MV-4-11 (cell line): ENCODE measurements around the gene S100A16.
"Not testable (repeated sequence)": the region's sequence is repeated elsewhere in the genome, so short reads cannot be mapped to it uniquely, and the experiment has no call there.

Source experiments
- DNase-seq: peaks from one replicate; lab custom pipeline; 2025; lab: John Stamatoyannopoulos, UW

Gene S100A16, protein sequence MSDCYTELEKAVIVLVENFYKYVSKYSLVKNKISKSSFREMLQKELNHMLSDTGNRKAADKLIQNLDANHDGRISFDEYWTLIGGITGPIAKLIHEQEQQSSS

DNA sequence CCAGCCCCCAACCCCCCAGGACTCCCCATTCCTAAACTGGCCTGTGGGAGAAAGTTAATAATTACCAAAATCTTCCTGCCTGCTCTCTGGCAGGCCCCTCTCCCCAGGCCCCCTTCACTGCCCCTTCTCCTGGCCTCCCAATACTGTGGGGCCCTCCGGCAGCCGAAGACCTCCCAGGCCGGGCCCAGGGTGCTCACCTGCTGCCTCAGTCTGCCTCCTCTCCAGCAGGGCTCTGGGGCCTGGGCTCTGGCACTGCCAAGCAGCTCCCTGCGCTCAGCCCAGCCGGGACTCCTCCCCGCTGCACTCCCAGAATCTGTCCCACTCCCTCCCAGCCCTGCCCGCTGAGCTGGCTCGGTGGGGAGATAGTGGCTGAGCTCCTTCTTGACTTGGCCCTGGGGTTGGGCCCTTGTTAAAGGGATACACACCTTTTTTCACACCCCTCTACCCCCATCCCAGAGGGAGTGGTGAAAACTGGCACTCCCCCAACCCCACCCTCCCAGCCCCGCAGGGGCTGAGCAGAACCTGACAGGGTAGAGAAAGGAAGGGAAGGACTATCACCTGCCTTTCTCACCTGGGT, at the start of gene S100A16:
Gene S100A16, minus strand, starts transcription at position 383 of the 577 bp plus-strand sequence. CDS start 4,986 bp downstream, outside the sequence.
- DNase-seq: no peak

DNA sequence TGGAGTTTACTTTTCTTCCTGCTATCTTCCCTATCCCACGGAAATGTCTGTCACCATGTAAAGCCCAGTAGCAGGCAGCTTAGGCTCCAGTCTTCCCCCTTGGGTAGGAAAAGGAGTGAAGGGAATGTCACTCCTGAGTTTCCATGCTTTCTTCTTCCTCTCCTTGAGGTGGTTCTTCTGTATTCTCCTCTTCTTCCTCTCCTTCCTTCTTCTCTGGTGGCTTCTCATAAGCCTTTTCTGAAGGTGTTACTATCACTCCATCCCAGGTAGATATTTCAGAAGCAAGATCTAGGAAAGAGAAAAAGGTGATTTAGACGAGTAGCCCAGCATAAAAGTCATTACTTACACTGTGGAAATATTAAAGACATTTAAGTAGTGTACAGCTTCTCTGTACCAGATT, 49.3 kb upstream of the S100A16 start:
- DNase-seq: no peak

DNA sequence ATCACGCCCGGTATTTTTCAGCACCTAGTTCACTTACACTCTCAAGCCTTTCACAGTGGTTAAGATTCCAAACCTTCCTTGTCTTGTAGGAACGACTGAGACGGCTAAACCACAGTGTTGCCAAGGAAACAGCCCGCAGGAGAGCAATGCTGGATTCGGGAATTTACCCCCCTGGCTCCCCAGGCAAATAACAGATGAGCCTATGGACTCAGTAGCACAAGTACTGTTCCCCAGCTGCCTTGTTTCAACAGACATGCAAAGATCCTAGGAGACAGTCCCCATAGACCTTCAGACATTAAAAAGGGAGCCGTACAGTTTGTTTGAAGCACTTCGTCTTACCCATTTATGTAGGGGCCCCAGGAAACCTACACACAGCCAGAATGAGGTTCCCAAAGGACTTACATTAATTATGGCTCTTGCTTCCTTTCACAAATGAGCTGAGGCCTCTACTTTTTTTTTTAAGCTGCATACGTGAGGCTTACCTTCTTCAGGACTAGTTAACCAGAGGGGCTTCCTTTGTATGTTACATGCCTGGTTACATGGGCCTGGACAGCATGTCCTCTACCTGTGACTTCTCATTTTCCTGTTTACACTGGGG, 48.3 kb upstream of the S100A16 start:
- DNase-seq: no peak

DNA sequence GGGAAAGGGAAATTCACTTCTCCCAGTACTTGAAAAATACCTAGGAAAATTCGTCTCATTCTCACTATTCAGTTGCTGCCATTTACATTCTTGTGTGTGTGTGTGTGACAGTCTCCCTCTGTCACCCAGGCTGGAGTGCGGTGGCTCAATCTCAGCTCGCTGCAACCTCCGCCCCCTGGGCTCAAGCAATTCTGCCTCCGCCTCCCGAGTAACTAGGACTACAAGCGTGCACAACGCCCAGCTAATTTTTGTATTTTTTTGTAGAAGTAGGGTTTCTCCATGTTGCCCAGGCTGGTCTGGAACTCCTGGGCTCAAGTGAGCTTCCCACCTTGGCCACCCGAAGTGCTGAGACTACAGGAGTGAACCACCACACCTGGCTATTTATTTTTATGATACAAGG, 46.7 kb upstream of the S100A16 start:
- DNase-seq: no peak

DNA sequence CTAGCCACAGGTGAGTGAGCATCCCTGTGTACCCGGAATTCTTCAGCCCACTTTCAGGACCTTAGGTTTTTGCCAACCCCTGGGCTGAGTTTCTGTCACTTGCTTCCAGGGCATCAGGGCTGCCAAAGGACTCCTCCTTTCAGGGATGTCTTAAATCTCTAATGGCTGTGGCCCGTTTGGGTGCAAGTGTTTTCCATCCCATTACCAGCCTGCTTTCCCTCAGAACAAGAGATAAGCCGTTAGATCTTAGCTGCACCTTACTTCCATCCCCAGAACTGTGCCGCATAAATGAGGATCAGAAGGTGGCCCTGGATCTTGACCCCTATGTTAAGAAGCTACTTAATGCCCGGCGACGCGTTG, 46.2 kb upstream of the S100A16 start:
- no peak for DNase-seq

DNA sequence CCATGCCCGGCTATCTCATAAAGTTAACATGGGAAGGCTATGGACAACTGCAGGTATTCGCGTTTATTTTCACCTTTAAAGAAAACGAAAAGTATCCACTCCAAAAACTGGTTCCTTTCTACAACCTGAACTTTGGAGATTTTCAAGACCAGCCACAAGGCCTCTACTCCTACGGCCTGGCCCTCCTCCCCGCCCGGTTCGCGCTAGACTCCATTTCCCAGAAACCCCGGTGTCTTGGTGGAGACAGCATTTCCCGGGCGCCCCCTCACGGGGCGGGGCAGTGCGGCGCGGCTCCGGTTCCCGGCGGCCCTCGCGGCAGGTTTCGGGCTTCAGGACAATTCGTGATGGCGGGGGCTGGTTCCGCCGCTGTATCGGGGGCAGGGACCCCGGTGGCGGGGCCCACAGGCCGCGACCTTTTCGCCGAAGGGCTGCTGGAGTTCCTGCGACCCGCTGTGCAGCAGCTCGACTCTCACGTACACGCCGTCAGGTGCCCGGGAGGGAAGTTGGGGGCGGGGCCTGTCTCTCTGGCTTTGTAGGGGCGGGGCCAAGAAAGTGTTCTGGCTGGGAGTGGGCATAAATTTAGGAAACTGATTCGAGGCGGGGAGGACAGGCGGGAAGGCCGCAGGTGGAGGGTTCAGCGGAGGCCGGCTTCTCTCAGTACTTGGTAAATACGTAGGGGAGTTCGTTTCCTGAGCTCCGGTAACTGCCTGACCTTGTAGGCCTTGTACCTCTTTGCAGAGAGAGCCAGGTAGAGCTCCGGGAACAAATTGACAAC, 45.6 kb upstream of the S100A16 start, which contains the start of gene SNAPIN:
Gene SNAPIN, plus strand, starts transcription at position 304 of the 775 bp plus-strand sequence. Its CDS starts 41 bp downstream, at position 345.
- DNase-seq: peak; percentile 86

DNA sequence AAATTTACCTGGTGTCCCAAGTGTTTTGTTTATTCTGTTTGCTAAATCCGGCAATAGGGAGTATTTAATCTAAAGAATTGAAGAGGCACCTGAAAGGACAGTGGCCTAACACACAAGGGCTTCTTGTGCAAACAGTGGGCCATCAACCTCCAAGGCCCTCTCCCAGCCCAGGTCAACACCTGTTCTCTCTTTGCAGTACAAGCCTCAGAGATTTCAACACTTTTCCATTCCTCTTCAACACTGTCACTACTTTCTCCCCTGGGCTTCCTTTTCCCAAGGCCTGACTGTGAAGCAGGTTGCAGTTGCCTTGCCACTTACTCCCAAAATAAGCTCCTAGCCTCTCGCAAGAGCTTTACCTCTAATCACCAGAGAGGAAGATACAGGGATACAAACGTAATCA, 42.4 kb upstream of the S100A16 start:
- no peak for DNase-seq

DNA sequence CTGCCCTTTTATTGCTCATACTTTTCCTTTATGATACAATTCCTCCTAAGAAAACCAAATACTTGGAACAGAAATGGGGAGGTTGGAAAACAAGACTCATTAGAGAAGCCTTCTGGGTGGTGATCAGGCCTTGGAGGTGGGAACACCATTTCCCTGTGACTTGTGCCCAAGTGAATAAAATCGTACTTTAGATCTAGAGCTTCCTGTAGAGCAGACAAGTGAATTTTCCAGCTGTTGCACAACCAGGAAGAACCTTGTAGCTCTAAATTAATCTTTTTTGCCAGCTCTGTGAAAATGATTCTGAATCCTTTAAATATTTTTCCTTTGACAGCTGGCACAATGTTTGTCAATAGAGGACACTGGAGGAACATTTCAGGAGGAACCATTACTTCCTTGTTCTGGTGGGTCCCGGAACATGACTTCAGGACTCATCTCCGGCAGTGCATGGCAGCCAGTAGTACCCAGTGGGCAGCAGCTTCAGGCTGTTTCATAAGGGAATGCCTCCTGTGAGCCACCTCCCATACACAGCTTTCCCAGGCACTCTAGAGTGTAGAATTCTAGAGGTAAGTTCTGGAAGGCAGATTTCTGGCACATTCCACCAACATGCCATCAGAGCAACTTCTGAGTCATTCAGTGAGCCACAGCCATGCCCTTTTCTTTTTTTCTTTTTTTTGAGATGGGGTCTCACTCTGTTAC, 40.0 kb upstream of the S100A16 start:
- DNase-seq: peak; percentile 16

DNA sequence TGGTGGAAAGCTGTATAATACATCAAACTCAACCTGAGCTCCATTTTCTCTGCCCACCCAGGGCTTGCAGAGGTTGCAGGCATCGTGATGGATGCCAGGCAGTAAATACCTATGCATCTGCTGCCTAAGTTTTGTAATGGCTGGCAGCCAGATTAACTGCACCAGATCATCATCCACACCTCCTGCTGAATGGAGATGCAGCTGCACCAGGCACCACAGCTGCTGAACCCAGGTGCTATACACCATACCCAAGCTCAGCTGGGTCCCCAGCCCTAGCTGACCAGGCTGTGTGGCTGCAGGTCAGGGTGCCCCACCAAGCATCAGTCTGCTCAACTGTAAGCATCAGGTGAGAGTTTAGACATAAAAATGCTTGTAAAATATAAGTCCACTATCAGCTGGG, 38.8 kb upstream of the S100A16 start:
- DNase-seq: no peak

DNA sequence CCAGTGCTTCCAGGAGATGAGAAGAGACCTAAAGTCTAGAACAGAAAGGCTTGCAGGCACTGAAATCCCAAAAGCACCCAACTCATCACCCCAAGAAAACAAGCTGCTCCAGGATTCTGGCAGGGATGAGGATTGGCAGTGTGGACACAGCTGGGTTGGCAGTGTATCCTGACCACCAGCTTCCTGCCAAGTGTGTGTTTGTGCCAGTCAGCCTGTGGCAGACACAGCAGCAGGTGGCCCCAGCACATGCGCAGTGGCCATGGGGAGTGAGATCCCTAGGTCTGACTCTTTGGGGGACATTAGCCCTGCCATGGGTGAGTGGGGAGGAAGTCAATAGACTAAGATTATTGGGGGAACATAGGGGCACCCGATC, 36.9 kb upstream of the S100A16 start:
- no peak for DNase-seq

DNA sequence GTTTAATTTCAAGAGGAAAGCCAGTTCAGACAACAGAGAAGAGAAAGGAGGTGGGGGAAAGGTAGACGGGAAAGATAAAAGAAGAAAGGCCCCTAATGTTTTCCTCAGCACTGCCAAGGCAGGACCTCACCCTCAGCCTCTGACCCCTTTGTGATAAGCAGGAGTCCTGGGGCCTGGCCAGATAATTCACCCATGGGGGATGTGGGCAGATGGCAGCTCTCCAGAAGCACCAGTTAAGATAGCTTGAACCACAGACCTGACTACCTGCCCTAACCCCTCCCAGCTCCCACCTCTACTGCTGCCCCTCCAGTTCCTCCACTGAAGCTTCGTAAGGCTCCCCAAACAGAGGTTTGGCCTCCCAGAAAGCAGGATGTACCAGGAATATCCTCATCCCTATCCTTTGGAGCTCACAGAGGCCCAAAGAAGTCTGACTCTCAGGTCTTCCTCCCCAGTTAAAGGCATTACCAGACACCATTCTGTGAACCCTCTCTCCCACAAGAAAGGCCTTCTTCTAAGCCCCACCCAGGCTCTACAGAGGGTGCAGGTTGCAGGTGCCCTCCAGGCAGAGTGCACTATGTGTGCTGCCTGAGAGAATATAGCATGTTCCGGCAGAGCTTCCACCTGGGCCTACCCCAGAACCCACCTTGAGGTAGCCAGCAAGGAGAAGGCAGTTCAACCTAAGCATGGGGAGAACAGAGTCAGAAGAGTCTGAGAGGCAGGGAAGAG, 36.4 kb upstream of the S100A16 start:
- no peak for DNase-seq

DNA sequence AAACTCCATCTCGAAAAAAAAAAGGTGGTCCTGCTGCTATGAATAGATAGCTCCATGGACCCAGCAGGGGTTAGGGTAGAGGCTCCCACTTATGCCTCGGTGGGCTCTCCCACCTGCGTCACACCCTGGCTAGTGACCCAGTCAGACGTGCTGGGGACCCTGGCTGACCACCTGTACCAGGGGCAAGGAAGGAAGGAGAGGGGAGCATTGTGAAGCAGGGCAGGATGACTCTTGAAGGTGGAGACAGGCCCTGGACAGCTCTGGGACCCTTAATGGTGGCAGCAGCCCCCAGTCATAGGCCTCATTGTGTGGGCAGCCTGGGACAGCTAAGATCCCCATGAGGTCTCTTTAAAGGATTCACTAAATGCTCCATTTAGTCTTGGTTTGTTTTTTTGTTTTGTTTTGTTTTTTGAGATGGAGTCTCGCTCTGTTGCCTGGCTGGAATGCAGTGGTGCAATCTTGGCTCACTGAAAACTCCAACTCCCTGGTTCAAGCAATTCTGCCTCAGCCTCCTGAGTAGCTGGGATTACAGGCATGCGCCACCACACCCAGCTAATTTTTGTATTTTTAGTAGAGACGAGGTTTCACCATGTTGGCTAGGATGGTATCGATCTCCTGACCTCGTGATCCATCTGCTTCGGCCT, 35.2 kb upstream of the S100A16 start:
- DNase-seq: no peak

DNA sequence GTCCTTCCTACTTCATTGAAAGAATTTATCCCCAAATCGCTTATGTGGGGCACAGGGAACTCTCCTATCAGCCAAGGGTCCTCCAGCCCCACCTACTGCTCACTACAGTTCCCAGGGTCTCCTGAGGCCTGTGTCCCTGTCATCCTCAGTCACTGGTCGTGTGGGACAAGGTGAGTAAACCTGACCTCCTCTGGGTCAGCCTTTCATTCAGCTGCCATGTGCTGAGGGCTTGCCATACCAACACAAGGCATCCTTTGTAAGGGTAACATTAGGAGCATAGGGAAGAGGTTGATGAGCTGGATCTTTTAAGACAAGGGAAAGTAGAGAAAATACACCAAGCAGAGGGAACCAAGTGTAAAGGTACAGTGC, 34.4 kb upstream of the S100A16 start:
- no peak for DNase-seq

DNA sequence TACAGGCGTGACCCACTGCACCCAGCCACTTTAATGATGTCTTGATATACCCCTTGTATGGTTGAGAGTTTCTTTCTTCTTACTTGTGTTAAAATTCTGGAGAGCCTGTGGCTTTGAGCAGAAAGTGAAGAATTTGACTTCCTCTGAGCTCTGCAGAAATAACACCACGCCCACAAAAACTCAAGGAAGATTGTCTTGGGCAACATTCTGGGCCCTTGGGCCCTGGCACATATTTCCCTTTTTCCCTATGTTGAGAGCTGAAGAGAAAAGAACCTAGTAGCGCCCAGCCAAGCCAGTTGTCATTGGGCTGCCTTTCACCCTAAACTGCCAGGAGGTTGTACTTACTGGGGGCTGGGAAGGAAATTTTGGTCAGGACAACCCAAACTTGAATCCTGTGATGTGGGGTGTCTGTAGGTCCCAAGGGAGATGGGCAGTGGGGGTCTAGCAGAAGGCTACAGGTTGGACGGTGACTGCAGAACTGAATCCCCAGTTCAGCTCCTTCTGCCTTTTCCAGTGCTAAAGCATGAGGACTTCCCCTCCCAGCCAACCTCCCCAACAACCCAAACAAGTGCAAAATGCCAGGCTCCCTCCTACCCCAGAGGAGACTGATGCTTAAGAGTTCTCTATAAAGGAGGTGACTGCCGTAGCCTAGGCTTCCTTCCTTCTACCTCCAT, 33.9 kb upstream of the S100A16 start:
- DNase-seq: peak; percentile 78

DNA sequence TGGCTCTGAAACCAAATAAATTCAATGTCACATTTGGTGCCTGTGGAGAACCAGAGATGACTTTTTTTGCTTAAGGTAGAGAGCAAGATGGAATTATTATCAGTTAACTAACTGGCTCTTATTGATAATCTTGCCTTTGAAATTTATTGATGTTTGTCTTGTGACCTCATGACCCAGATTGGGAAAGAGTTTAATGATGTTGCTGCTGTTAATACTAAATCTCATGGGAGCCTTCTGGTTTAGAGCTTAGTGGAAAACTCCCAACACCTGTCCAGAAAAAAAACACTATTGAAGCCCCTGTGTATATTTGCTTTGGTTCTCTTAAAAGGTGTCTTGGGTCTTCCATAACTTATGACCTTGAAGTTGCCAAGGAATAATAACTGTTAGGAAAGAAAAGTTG, 30.9 kb upstream of the S100A16 start:
- no peak for DNase-seq

DNA sequence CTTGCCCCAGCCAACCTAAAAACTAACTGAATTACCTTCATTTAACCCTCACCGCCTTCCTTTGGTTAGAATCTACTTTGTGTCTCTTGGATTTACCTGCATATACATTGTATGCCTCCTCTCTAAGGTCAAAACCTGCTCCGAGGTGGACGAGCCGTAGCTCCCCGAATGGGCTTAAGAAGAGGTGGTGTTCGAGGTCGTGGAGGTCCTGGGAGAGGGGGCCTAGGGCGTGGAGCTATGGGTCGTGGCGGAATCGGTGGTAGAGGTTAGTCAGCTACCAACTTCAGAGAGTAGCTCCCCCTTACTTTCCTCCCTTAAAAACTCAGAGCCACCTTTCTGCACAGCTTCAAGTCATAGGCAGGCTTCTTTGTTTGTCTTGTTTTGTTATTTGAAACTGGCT, 30.2 kb upstream of the S100A16 start:
- no peak for DNase-seq

DNA sequence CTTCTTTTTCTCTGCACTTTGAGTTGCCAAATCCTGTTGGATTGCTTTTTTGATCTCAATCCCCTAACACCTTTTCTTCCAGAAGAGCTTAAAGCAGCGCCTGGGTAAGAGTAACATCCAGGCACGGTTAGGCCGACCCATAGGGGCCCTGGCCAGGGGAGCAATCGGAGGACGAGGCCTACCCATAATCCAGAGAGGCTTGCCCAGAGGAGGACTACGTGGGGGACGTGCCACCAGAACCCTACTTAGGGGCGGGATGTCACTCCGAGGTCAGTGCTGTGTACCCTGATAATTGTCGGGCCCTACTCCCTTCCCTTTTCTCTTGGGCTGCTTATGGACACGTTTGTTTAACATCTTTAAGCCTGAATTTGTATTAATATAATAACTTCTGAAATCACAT, 29.2 kb upstream of the S100A16 start:
- DNase-seq: no peak

DNA sequence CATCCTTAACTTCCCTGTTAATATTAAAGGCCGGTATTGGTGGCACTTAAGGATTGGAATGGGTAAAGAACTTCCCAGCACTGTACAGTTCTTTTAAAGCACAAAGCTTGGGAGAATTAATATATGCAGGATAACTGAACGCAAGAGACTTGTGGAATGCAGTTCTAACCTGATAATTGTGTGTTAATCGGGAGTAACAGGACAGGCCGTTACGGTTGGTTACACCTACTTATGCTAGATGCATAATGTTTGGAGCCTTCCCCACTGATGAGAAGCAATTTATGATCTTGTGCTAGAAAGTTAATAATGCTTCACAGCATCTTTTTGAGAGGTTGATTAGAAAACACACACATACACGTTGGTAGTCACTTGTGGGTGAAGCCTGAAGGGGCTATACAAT, 27.9 kb upstream of the S100A16 start:
- no peak for DNase-seq

DNA sequence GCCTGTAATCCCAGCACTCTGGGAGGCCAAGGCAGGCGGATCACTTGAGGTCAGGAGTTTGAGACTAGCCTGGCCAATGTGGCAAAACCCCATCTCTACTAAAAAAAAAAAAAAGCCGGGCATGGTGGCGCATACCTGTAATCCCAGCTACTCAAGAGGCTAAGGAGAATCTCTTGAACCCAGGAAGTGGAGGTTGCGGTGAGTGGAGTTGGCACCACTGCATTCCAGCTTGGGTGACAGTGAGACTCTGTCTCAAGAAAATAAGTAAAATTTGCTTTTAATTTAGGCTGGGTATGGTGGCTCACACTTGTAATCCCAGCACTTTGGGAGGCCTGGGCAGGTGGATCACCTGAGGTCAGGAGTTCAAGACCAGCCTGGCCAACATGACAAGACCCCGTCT, 27.3 kb upstream of the S100A16 start:
- DNase-seq: not testable (repeated sequence)

DNA sequence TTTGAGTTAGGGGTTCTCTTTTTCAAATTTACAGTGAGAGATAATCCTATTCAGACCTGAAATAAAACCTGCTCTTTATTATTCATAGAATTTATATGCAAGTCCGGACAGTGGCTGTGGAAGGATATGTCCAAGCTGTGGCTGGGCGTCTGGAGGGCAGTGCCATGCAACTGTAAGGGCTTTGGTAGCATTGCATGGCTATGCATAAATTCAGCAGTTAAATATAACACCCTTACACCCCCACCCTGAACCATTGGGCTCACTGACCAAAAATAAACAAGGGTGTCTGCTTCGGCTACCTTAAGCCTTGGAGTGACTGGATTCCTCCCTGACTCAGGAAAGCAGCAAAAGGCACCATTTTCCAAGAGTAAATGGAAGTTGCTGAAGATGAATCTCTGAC, 26.3 kb upstream of the S100A16 start:
- no peak for DNase-seq

DNA sequence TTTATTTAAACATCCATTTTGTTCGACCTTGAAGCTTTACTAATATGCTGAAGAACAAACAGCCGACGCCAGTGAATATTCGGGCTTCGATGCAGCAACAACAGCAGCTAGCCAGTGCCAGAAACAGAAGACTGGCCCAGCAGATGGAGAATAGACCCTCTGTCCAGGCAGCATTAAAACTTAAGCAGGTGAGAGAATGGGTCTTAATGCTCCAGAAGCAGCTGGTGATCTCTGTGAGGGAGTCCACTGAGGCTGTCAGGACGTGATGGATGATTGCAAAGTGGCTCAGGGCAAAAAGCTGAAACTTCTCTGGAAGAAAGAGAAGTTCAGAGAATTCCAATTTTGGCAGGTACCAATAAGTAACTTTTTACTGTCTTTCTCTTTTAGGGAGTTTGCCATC, 25.3 kb upstream of the S100A16 start:
- no peak for DNase-seq
